ENCODE measurements around the gene ANO7. TPM values are rescaled to one million over a fixed set of nuclear protein-coding genes. Genes with fewer than 3 reads are reported as not detected.
A peak's percentile ranks its signal among the peaks of the same experiment; 100 is the strongest.

The ANO7 gene
- total RNA-seq, 1 donor from 2014 or later: 2.2 TPM

DNA sequence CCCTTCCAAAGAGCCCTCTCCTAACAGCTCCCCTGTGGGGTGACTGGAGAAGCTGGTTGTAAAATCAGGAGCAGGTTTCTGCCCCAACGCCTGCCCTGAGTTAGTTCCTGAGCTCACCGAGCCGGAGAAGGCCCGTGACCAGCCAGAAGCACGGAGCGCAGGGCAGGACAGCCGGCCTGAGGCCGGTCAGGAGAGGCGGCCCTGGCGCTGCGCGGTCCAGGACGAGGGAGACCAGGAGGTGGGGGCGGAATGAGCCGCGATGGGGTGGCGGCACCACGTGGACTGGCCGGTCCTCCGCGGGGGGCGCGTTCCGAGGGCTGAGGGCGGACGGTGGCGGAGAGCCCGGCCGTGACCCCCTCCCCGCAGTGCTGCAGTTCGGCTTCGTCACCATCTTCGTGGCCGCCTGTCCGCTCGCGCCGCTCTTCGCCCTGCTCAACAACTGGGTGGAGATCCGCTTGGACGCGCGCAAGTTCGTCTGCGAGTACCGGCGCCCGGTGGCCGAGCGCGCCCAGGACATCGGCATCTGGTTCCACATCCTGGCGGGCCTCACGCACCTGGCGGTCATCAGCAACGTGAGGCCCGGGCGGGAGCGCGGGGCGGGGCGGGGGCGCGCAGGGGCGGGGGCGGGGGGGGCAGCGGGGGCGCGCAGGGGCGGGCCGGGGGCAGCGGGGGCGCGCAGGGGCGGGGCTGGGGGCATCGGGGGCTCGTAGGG is 29.0 kb downstream of the ANO7 start:
- Mint-ChIP-seq H3K27me3 (ENCODE audit: low read depth) (no peaks in the 10 kb centered on the region), H3K36me3 (ENCODE audit: low read depth) (no peaks in the 10 kb centered on the region), H3K27ac (ENCODE audit: unreplicated experiment) (peak overlapping the region; percentile 94), H3K9me3 (ENCODE audit: low read depth) (no peaks in the 10 kb centered on the region), H3K4me1 (ENCODE audit: low read depth) (peaks cover 27% of the 10 kb centered on the region), H3K4me3 (ENCODE audit: unreplicated experiment) (peak overlapping the region; percentile 73)
- peak; percentile 91 for DNase-seq (ENCODE audit: low spot score)
- TF ChIP-seq CTCF (IDR thresholded peaks at IDR 0.05): peak; percentile 17

GRCh38 chr2:241218131-241219029 is 29.9 kb downstream of the ANO7 start:
- Mint-ChIP-seq H3K36me3 (ENCODE audit: low read depth) (no peaks in the 10 kb centered on the region), H3K27ac (ENCODE audit: unreplicated experiment) (peak overlapping the region; percentile 65), H3K4me3 (ENCODE audit: unreplicated experiment) (peak overlapping the region; percentile 87), H3K27me3 (ENCODE audit: low read depth) (no peaks in the 10 kb centered on the region), H3K4me1 (ENCODE audit: low read depth) (peaks cover 27% of the 10 kb centered on the region), H3K9me3 (ENCODE audit: low read depth) (no peaks in the 10 kb centered on the region)
- DNase-seq (ENCODE audit: low spot score): peak; percentile 88
- TF ChIP-seq CTCF (IDR thresholded peaks at IDR 0.05): peak; percentile 38

- Mint-ChIP-seq H3K4me1 (ENCODE audit: low read depth) (peaks cover 29% of the 10 kb centered on the region), H3K27ac (ENCODE audit: unreplicated experiment) (no peak overlapping the region)
Observed at GRCh38 chr2:241219030-241219382, 30.5 kb downstream of the ANO7 start.

GRCh38 chr2:241219856-241220356 is 31.4 kb downstream of the ANO7 start:
- H3K4me3 Mint-ChIP-seq (ENCODE audit: unreplicated experiment): no peak overlapping the region
- peaks cover 38% of the 10 kb centered on the region for H3K4me1 Mint-ChIP-seq (ENCODE audit: low read depth)
- no peak overlapping the region for H3K27ac Mint-ChIP-seq (ENCODE audit: unreplicated experiment)
- no peaks in the 10 kb centered on the region for H3K27me3 Mint-ChIP-seq (ENCODE audit: low read depth)
- DNase-seq (ENCODE audit: low spot score): no peak
- no peaks in the 10 kb centered on the region for H3K9me3 Mint-ChIP-seq (ENCODE audit: low read depth)
- TF ChIP-seq CTCF (IDR thresholded peaks at IDR 0.05): no peak
- no peaks in the 10 kb centered on the region for H3K36me3 Mint-ChIP-seq (ENCODE audit: low read depth)

More at GRCh38 chr2:241219030-241219382, 30.5 kb downstream of the ANO7 start:
- DNase-seq (ENCODE audit: low spot score): no peak
- Mint-ChIP-seq H3K9me3 (ENCODE audit: low read depth) (no peaks in the 10 kb centered on the region), H3K27me3 (ENCODE audit: low read depth) (no peaks in the 10 kb centered on the region), H3K4me3 (ENCODE audit: unreplicated experiment) (peak overlapping the region; percentile 87), H3K36me3 (ENCODE audit: low read depth) (no peaks in the 10 kb centered on the region)
- TF ChIP-seq CTCF (IDR thresholded peaks at IDR 0.05): no peak
